Right lobe of liver (tissue), 6 donors: ENCODE data around the gene CYP4F22. TPM values are rescaled to one million over a fixed set of nuclear protein-coding genes. Genes with fewer than 3 reads are reported as not detected.
"Not testable (repeated sequence)": the region's sequence is repeated elsewhere in the genome, so short reads cannot be mapped to it uniquely, and the experiment has no call there.

Experiments used
- ATAC-seq, 4 donors: fragments of 200-7000 bp; cut with Tn5 transposase; one replicate each; pipeline ENCODE4 v1.9.1; 2020; ENCODE audit warnings: mild to moderate bottlenecking in 4 of 4, moderate library complexity in 4 of 4
- DNase-seq, 3 donors: peaks; one replicate each; pipeline ENCODE4 v3.0.0-alpha.2; 2020
- H3K27ac ChIP-seq, 3 donors: fragments of 200-600 bp; one replicate each; pipeline ENCODE4 v1.8.0; 2022
- H3K27me3 ChIP-seq, 2 donors: fragments of 200-600 bp; one replicate each; pipeline ENCODE4 v1.8.0; 2022
- H3K36me3 ChIP-seq, 4 donors: fragments of 200-600 bp; sonication (generic) in 1 of 4; one replicate each; pipeline versions ENCODE4 v1.5.1 to v1.8.0; 2017 to 2022; ENCODE audit warnings: control low read depth in 1 of 4
- H3K4me1 ChIP-seq, 4 donors: fragments of 200-600 bp; sonication (generic) in 1 of 4; one replicate each; pipeline versions ENCODE4 v1.5.1 to v1.8.0; 2017 to 2022; ENCODE audit warnings: control low read depth in 1 of 4
- H3K4me3 ChIP-seq, 3 donors: fragments of 200-600 bp; one replicate each; pipeline ENCODE4 v1.8.0; 2022
- H3K9me3 ChIP-seq, 4 donors: fragments of 200-600 bp; sonication (generic) in 1 of 4; one replicate each; pipeline versions ENCODE4 v1.5.1 to v1.8.0; 2017 to 2022; ENCODE audit warnings: control low read depth in 1 of 4
- CTCF ChIP-seq, 4 donors: fragments of 200-600 bp in 3 of 4; fragments of 450-650 bp in 1 of 4; IDR thresholded peaks; one replicate each; pipeline versions ENCODE4 v1.5.1 to v1.8.0; 2016 to 2022; ENCODE audit warnings: antibody characterized with exemption in 4 of 4, mild to moderate bottlenecking in 2 of 4
- POLR2A ChIP-seq: fragments of 450-650 bp; IDR thresholded peaks from one replicate; pipeline ENCODE4 v1.6.1; 2017; ENCODE audit warnings: antibody characterized with exemption, mild to moderate bottlenecking
- WGBS: methylation state at CpG from one replicate; pipeline ENCODE4 v1.1.6; 2018; ENCODE audit warnings: low coverage, low lambda C conversion rate; ENCODE audit not compliant: insufficient coverage; ENCODE audit errors: missing lambda C conversion rate; 5-methylcytosine and 5-hydroxymethylcytosine counted together
- intact Hi-C, 2 donors: fragments of 100-400 bp; cut with DNase I; formaldehyde crosslinking; loops; one replicate each; pipeline versions ENCODE4 v1.11.2 to v1.14.1; 2022
- total RNA-seq, 6 experiments: library from RNA; depleted of rRNA in 2 of 6; stranded (reverse); fragments of >200 nt in 2 of 6; fragmentation: NEBNext Ultra II Directional in 3 of 6; extraction: Animal tissue kit (Norgen Biotek cat#: 25700) in 3 of 6; gene quantifications; one replicate each; pipeline versions ENCODE4 v1.1.0 to v1.2.4, GENCODE V29; 2016 to 2023
- donor health status: DM: no; HTN: yes; CAD: no.
- donor health status: DM: no; HTN: no; CAD: no.
- donor health status: DM: no; HTN: no; CAD: no.
- donor health status: DM: no; HTN: yes; CAD: no.
- donor health status: DM: no; HTN: yes; CAD: no.

CYP4F22 gene
- total RNA-seq, 6 experiments from 2014 or later, result 0.95 to 6.0 (median 4.5) TPM

DNA sequence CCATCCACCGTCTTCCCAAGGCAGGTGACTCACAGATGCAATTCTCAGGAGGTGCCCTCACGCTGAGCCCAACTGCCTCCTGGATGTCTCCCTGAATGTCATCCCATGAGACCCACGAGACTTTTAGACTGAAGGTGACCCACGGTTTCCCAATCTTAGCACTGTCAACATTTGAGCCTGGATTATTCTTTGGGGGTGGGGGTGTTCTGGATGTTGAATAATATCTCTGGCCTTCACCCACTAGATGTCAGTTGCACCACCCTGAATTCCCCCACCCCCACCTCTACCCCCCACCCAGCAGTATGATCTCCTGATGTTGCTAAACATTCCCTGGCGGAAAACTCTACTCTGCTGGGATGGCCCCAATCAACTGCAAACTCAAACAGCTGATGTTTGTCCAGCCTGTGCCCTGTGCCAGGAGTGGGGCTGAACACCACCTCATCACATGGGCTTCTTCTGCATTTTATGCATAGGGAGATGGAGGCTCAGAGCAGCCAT, 2.2 kb upstream of the CYP4F22 start:
- H3K9me3 ChIP-seq, result no peaks in the 10 kb centered on the region
- TF ChIP-seq CTCF (IDR thresholded peaks at IDR 0.05) (no peak), POLR2A (peak; percentile 47)
- peaks cover 0 to 25% (median 2%) of the 10 kb centered on the region in 4 donors for H3K4me1 ChIP-seq
- intact Hi-C loops, result no loop called here
- WGBS, result 39% methylated on average over 5 of the region's 5 CpGs
- H3K27ac ChIP-seq, result peak overlapping the region; percentile 67 to 82 (median 81)
- H3K27me3 ChIP-seq, result no peaks in the 10 kb centered on the region
- H3K4me3 ChIP-seq, result peak overlapping the region; percentile 14 to 49 (median 46)
- ATAC-seq, result peak; percentile 85 to 90 (median 86)
- no peaks in the 10 kb centered on the region for H3K36me3 ChIP-seq
- peak; percentile 74 to 89 (median 84) for DNase-seq

DNA sequence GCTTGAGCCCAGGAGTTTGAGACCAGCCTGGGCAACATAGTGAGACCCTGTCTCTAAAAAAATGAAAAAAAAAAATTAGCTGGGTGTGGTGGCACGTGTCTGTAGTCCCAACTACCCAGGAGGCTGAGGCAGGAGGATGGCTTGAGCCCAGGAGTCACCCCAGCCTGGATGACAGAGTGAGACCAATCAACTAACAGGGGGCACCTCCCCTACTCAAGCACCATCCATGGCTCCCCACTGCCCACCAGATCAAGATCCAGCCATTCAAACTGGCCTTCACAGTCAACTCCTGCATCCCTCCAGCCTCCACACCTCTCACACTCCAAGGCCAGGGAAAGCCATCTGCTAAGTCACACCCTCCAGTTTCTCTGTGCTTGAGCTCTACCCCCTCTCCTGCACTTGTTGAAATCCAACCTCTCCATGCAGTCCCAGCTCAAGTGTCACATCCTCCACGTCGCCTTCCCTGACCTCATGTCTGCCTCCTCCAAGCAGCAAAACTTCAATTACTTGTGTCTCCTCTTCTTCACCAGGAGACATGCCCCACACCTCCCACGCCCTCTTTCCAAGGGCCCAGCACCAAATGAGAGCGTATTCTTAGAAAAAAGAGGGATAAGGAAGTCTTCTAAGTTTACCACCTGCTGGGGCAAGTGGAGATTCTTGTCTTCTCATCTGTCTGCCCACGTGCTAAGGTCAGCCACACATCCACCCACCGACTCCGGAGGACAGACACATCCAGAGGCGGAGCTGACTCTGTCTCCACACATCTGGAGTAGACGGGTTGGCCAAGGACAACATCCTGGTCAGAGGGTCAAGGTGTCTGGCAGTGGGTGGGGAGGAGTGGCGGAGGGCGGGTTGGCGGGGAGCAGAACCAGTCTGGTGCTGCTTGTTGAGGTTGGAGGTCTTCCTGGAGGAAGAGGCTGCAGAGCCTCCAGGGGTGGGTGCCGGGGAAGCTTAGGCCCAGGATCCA, 974 bp upstream of the CYP4F22 start:
- H3K9me3 ChIP-seq, result no peaks in the 10 kb centered on the region
- H3K36me3 ChIP-seq, result no peaks in the 10 kb centered on the region
- WGBS, result 46% methylated on average over 8 of the region's 14 CpGs
- intact Hi-C loops, result no loop called here
- H3K27ac ChIP-seq, result no peak overlapping the region
- no peak for ATAC-seq
- no peaks in the 10 kb centered on the region for H3K27me3 ChIP-seq
- no peak for TF ChIP-seq POLR2A
- no peak for TF ChIP-seq CTCF (IDR thresholded peaks at IDR 0.05)
- peaks cover 0 to 25% (median 2%) of the 10 kb centered on the region in 4 donors for H3K4me1 ChIP-seq
- H3K4me3 ChIP-seq, result no peak overlapping the region
- peak in 1 of 3 donors; percentile 24 for DNase-seq

DNA sequence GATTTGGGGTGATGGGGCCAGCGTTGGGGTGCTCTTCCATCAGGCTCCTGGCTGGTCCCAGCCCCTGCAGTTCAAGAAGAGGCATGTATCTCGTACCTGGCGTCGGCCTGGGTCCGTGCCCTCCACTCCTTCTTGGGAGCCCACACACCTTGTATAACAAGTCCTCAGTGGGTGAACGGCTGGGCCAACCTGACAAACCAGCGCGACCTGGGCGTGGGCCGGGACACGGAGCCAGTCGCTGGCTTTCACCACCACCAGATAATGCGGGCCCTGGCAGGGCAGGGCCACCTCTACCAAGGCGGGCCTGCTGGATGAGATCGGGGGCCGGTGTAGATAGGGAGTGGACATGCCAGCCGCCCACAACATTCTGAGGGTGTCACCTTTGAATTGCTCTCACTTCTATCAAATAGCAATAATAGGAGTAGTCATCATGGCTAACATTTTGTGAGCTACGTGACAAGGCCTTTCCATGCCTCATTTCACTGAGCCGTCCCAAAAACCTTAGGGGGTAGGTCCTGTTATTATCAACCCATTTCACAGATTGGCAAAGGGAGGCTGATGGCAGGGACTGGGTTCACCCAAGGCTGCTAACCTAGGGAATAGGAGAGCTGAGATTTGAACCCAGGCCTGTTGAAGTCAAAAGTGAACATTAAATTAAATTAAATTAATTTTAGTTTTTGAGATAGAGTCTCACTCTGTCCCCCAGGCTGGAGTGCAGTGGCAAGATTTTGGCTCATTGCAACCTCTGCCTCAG, 3.5 kb downstream of the CYP4F22 start:
- no peak for TF ChIP-seq POLR2A
- no peak for TF ChIP-seq CTCF (IDR thresholded peaks at IDR 0.05)
- H3K27me3 ChIP-seq, result no peaks in the 10 kb centered on the region
- intact Hi-C loops, result no loop called here
- no peaks in the 10 kb centered on the region for H3K9me3 ChIP-seq
- H3K4me3 ChIP-seq, result no peak overlapping the region
- WGBS, result 100% methylated on average over 1 of the region's 19 CpGs
- H3K36me3 ChIP-seq, result no peaks in the 10 kb centered on the region
- DNase-seq (no peak), ATAC-seq (no peak)
- H3K27ac ChIP-seq, result no peak overlapping the region
- peaks cover 0 to 16% (median 2%) of the 10 kb centered on the region in 4 donors for H3K4me1 ChIP-seq

GRCh38 chr19:15515227-15515625, 6.9 kb downstream of the CYP4F22 start:
- peak overlapping the region in 2 of 3 donors; percentile 23 to 24 for H3K4me3 ChIP-seq
- H3K9me3 ChIP-seq, H3K36me3 ChIP-seq, intact Hi-C loops, H3K27me3 ChIP-seq: not testable (repeated sequence)
- peaks cover 0 to 10% (median 2%) of the 10 kb centered on the region in 4 donors for H3K4me1 ChIP-seq
- H3K27ac ChIP-seq, result peak overlapping the region; percentile 63 to 81 (median 78)
- DNase-seq, result peak in 1 of 3 donors; percentile 52
- peak; percentile 65 to 83 (median 72) for ATAC-seq
- WGBS, result 31% methylated on average over 7 of the region's 9 CpGs
